SW 1271 (cell line): ENCODE measurements around the gene PPM1B.
"Not testable (repeated sequence)": the region's sequence is repeated elsewhere in the genome, so short reads cannot be mapped to it uniquely, and the experiment has no call there.

Source experiments
- DNase-seq, 2 experiments: peaks; one replicate each; lab custom pipeline; 2025; lab: John Stamatoyannopoulos, UW

The PPM1B gene

DNA sequence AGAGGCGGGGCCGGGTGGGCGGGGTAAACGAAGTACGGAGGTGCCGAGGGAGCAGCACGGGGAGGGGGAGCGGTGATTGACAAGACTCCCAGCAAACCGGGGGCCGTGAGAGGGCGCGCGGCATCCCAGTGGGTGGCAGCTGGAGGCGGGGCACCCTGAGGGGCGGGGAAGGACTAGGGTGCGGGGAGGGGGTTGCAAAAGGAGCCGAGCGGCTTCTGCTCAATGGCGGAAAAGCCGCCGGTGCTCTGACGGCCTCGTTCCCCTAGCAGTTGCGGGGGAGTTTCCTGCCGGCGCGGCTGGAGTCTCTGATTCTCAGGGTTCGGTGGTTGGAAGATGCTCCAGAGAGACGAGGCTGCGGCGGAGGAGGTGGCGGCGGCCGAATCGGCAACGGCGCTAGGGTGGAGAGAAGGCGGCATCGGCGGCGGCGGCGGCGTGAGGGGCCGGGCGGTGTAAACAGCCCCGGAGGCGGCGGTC is at the start of gene PPM1B:
Gene PPM1B, plus strand, starts transcription at position 195 of the 474 bp plus-strand sequence. CDS start 32,325 bp downstream, outside the sequence.
- DNase-seq = no peak

- no peak for DNase-seq
Observed at GRCh38 chr2:44119878-44120277, 48.8 kb upstream of the PPM1B start.

GRCh38 chr2:44120428-44120827 is 48.2 kb upstream of the PPM1B start:
- DNase-seq = peak in 1 of 2 experiments; percentile 41

- no peak for DNase-seq
Observed at GRCh38 chr2:44121899-44122298, 46.8 kb upstream of the PPM1B start.

DNA sequence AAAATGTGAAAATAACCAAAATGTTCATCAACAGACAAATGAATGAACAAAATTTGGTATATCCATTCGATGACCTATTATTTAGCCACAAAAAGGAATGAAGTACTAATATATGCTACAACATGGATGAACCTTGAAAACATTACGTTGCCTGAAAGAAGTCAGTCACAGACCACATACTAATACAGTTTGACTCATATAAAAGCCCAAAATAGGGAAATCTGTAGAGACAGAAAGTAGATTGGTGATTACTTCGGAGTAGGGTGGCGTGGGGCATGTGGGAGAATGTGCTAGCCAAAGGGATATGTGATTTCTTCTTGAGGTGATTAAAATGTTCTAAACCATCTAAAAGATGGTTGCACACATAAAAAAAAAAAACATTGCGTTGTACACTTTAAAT is 44.2 kb upstream of the PPM1B start:
- DNase-seq = no peak

GRCh38 chr2:44126106-44126797 is 42.4 kb upstream of the PPM1B start:
- DNase-seq = no peak

DNA sequence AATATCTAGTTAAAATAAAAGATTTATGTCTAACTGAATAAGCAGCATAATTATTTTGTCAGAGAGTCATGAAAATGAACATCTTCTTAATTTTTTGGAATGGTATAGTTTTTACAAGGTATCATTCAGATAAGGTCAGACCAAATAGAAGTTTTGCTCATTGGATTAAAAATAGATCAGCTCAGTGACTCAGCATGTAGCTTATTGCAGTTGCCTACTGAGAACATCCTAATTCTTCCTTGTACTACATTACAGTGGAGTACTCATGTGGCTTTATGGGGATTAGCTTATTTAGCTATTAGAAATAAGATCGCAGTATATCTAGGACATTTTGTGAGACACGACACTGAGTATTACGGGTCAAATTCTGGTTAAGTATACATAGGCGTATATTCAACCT is 38.2 kb upstream of the PPM1B start:
- DNase-seq = no peak

- DNase-seq = no peak
Observed at GRCh38 chr2:44131177-44131576, 37.5 kb upstream of the PPM1B start.

GRCh38 chr2:44133602-44134001 is 35.1 kb upstream of the PPM1B start:
- not testable (repeated sequence) for DNase-seq

GRCh38 chr2:44134848-44135247 is 33.8 kb upstream of the PPM1B start:
- no peak for DNase-seq

GRCh38 chr2:44135296-44135695 is 33.4 kb upstream of the PPM1B start:
- DNase-seq = no peak

DNA sequence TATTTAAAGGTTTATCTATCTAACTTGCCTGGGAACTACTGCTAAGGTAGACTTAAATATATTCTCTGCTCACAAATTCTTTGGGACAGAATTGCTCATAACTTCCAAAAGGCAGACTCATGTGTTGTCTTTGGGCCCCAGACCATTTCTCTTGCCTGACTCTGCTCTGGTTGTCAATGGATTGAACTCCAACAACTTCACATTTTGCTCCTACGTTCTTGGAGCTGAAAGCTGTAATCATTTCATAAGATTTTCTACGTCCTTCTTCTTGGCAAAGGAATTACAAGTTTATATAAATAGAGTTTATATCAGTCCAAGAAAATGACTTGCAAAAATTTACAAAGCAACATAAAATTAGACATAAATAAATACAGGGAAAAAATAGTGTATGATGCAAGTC is 32.9 kb upstream of the PPM1B start:
- DNase-seq = no peak

DNA sequence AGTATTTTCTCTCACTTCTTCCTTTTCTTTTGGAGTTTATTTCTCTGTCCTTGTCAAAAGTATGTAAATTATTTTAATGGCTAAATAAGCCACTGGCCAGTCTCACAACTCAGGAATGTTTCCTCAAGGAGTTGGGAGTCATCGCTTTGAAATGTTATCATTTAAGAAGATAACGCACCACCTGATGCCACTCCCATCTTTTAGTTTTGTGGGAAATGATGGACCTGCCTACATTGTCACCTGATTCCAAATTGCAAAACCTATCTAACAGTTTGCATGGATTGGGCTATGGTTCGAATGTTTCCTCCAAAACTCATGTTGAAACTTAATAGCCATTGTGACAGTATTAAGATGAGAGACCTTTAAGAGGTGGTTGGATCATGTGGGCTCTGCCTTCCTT is 32.4 kb upstream of the PPM1B start:
- peak; percentile 9 to 62 for DNase-seq

- no peak for DNase-seq
Observed at GRCh38 chr2:44137048-44137447, 31.6 kb upstream of the PPM1B start.

DNA sequence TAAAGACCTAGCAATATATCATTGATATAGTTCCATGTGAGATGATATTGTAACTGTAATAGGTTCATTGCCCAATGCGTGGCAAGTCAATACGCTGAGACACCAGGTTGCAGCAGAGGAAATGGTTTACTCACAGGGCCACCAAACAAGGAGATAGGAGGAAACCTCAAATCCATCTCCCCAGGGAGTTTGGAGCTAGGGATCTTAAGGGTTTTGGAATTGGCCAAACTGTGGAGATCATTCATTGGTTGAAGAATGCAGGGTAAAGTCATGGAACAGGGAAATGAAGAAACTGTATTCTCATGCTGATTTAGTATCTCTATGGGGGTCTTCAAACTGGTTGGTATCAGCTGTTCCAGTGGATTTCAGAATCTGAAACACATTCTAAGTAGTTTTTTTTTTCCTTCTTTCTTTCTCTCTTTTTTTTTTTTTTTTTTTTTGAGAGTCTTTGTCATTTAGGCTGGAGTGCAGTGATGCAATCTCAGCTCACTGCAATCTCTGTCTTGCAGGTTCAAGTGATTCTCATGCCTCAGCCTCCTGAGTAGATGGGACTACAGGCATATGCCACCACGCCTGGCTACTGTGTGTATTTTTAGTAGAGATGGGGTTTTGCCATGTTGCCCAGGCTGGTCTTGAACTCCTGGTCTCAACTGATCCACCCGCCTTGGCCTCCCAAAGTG is 30.7 kb upstream of the PPM1B start:
- no peak for DNase-seq

DNA sequence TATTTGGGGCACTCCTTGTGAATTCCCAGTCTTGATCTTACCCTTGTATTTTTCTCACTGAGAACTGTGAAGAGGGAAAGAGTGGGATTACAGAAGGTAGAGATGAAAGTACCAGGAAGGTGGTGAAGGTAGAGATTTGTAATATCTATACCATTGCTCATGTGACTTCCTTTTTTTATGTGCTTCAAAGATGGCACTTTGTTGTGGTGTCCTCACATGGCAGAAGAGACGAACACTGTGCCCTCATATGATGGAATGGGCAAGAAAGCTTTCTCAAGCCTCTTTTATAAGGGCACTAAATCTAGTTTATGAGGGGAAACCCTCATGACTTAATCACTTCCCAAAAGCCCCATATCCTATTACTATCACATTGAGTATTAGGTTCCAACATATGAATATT is 28.9 kb upstream of the PPM1B start:
- DNase-seq = no peak

DNA sequence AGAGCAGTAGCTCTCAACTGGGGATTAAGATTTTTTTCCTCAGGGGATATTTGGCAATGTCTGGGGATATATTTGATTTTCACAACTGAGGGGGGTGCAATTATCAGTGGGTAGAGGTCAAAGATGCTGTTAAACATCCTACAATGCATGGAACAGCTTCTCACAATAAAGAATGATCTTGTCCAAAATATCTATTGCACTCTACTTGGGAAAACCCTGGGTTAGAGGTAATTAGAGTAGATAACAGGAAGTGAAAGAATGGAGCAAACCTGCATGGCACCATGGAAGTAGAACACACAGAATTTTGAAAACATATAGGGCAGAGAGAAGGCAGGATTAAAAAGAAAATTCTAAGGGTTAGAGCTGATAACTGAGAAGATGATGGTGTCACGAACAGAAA is 26.4 kb upstream of the PPM1B start:
- no peak for DNase-seq

GRCh38 chr2:44143701-44144100 is 25.0 kb upstream of the PPM1B start:
- DNase-seq = no peak

- DNase-seq = no peak
Observed at GRCh38 chr2:44148999-44149398, 19.7 kb upstream of the PPM1B start.

DNA sequence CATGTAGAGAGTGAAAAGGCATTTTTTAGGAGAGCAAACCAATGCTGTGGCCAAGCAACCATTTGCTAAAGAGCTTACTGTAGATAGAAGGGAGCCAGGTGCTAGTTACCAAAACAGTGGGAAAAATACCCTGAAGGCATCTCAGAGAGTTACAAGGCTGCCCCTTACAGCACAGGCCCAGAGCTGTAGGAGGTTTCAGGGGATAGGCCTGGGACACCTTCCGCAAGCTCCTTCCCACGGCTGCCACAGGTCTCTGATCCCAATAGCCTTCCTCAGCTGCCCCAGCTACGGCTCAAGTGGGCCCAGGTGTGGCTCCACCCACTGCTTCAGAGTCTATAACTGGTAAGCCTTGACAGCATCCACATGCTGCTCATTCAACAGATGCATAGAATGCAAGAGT is 18.2 kb upstream of the PPM1B start:
- DNase-seq = no peak

GRCh38 chr2:44152865-44153669 is 15.6 kb upstream of the PPM1B start:
- DNase-seq = no peak

GRCh38 chr2:44155666-44156446 is 12.8 kb upstream of the PPM1B start:
- no peak for DNase-seq
